ENCODE results near the gene GXYLT2. TPM values are rescaled to one million over a fixed set of nuclear protein-coding genes. Genes with fewer than 3 reads are reported as not detected.

GXYLT2 gene
- total and polyA plus RNA-seq, 2 of the 13 experiments (the other 11 are each of a cell fraction or from before 2014, with no cell fraction given) = 4.3 to 6.9 TPM

- TF ChIP-seq SP5 (CRISPR knock-in tag; IDR thresholded peaks at IDR 0.05; ENCODE audit: borderline replicate concordance, low read depth) = no peak
- no peak for TF ChIP-seq ZNF569 (CRISPR knock-in tag; IDR thresholded peaks at IDR 0.05; ENCODE audit: borderline replicate concordance)
- TF ChIP-seq DMAP1 (CRISPR knock-in tag; IDR thresholded peaks at IDR 0.05) = no peak
These were observed 15.2 kb downstream of the GXYLT2 start (continued) for GRCh38 chr3:72903004-72903403.

- H3K27me3 ChIP-seq (ENCODE audit: control insufficient read depth in 1 of 2, insufficient read depth in 2 of 2, low read length in 2 of 2) = no peaks in the 10 kb centered on the region
- no peak for DNase-seq (ENCODE audit: low spot score)
- intact Hi-C loops (cut with micrococcal nuclease; ENCODE audit: unreplicated experiment) = no loop called here
- H4K20me1 ChIP-seq (ENCODE audit: insufficient read depth, low read length) = no peaks in the 10 kb centered on the region
- no TSS peak for BruUV-seq (replicated peaks)
- H3K79me2 ChIP-seq (ENCODE audit: insufficient read depth, low read length) = no peaks in the 10 kb centered on the region
- H3K27ac ChIP-seq (ENCODE audit: extremely low read length, insufficient read depth, low read length) = no peak overlapping the region
- no peak overlapping the region for H3K9ac ChIP-seq (ENCODE audit: insufficient read depth, low read depth, low read length)
- peaks cover 6% of the 10 kb centered on the region for H3K4me1 ChIP-seq (ENCODE audit: insufficient read depth, low read length)
- TF ChIP-seq BHLHE40 (IDR thresholded peaks at IDR 0.05; ENCODE audit: low read length) = no peak
- TF ChIP-seq MEF2D (CRISPR knock-in tag; IDR thresholded peaks at IDR 0.05) = no peak
- TF ChIP-seq ZNF770 (CRISPR knock-in tag; IDR thresholded peaks at IDR 0.05) = no peak
- TF ChIP-seq ZBTB39 (CRISPR knock-in tag; IDR thresholded peaks at IDR 0.05) = no peak
- TF ChIP-seq MAF1 (CRISPR knock-in tag; IDR thresholded peaks at IDR 0.05; ENCODE audit: borderline replicate concordance) = no peak
- CTCF ChIA-PET (ENCODE audit: low intra/inter-chr PET ratio, low total read pairs) = no interaction called here
- no peak overlapping the region for H2AFZ ChIP-seq (ENCODE audit: low read length)
- in situ Hi-C loops (cut with HindIII; ENCODE audit: extremely low pct_ligation_motif_present, low pct_unique_long_range_greater_than_20kb) = no loop called here
- no peaks in the 10 kb centered on the region for H3K9me3 ChIP-seq (ENCODE audit: low read length)
- no peak for ATAC-seq
- no peaks in the 10 kb centered on the region for H3K36me3 ChIP-seq (replicated peaks in 1 of 2; ENCODE audit: control insufficient read depth in 1 of 2, insufficient read depth in 2 of 2, low read length in 2 of 2)
- FAIRE-seq = no peak
- no peak overlapping the region for H3K4me3 ChIP-seq (replicated peaks in 1 of 3; ENCODE audit: insufficient read depth in 1 of 3, low read depth in 2 of 3, low read length in 3 of 3)
- 92% methylated on average over 2 of the region's 2 CpGs for WGBS (ENCODE audit: low lambda C conversion rate)
- POLR2A ChIA-PET = no interaction called here
- no peak overlapping the region for H3K4me2 ChIP-seq (ENCODE audit: low read depth, low read length)
These were observed 16.3 kb downstream of the GXYLT2 start for GRCh38 chr3:72904163-72904562.

Data from HepG2 (cell line).